GM19023 (cell line): ENCODE data around the gene TIE1.

ENCODE experiments used
- ATAC-seq: cut with Tn5 transposase; IDR thresholded peaks from one replicate; pipeline ENCODE4 v1.9.1; 2021; ENCODE audit warnings: mild to moderate bottlenecking, moderate library complexity; ENCODE audit not compliant: unreplicated experiment

The TIE1 gene

DNA sequence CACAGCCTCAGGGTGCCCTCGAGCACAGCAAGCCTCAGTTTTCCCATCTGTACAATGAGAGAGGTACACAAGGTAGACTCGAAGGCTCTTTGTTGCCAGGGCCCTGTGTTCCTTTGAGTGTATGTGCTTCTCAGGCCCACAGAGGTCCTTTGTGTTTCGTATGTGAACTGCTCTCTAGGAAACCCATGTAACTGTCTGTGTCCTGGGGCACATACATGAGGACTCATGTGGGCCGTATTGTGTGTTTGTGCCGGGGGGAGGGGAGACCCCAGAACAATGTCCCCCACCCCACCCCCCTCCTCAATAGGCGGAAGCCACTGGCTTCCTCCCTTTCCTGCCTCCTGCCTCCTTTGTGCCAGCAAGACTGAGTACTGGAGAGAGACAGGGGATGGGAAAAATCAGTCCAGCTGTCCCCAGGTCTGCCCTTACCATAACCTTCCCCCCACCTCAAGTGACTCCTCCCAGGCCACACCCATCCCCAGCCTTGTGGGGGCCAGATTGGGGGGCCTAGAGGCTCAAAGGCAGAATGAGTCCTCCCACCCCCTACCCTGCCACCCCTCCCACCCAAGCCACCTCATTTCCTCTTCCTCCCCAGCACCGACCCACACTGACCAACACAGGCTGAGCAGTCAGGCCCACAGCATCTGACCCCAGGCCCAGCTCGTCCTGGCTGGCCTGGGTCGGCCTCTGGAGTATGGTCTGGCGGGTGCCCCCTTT is at the start of gene TIE1:
Gene TIE1 (plus strand): TSS at position 605 of the 717 bp plus-strand sequence. CDS start 90 bp downstream, at position 695.
- no peak for ATAC-seq

DNA sequence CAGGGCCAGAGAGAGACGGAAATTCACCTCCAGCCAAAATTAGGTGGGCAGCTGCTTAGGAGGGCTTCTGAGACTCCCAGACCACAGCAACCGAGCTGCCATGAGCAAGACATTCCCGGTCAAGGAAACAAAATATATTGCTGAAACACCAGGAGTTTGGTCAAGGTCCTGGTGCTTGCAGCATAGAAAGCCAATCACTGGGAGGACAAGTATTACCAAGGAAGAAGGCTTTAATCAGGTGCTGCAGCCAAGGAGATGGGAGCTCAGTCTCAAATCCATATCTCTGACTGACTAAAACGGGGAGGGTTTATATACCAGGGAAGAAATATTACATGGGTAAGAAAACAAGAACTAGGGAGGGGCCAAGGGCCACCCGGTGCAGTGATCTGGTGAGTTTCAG is 49.8 kb upstream of the TIE1 start:
- no peak for ATAC-seq

DNA sequence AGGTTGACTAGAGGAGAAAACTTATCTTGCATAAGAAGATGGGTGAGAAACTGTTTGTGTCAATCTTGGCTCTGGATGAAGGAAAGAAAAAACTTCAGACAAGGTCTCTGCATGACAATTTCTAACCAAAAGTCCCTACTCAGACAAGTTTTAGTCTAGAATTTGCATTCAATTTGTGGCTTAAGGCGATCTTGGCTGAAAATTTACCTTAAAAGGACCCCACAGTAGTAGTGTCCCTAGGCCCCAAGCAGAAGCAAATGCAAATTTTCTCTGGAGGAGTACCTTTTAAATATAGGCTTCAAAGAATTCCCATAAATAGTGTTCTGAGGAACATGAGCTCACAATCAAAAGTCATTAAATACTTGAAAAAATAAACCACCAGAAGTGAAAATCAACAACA is 48.6 kb upstream of the TIE1 start:
- ATAC-seq: no peak

DNA sequence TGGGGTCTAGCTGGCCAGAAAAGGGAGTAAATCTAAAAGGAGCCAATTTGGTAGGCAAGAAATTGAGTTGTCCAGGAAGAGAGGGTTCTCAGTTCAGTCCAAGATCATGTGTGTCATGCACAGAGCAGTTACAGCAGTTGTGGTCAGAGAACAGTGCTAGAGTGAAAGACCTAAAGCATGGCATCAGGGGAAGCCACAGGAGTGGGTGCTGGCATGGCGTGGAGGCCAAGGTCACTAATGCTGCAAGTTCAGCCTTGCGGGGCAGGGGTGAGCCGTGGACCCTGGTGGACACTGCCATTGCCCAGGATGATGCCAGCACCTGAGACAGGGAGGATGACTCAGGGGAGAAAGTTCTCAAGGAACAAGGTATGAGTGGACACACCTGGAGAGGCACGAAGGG is 47.6 kb upstream of the TIE1 start:
- ATAC-seq: no peak

DNA sequence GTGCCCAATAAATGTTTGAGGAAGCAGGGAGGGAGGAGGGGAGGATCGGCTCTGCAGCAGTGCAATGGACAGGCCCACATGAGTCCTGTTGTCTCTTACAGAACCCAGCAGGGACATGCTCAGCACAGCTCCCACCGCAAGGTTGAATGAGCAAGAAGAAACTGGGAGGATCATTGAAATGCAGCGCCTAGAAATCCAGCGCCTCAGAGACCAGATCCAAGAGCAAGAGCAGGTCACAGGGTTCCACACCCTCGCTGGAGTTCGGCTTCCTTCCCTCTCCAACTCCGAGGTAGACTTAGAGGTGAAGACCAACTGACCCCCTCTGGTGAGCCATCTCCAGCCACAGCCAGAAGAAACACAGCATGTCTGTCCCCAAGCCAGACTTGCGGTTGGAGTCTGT is 46.9 kb upstream of the TIE1 start:
- no peak for ATAC-seq

DNA sequence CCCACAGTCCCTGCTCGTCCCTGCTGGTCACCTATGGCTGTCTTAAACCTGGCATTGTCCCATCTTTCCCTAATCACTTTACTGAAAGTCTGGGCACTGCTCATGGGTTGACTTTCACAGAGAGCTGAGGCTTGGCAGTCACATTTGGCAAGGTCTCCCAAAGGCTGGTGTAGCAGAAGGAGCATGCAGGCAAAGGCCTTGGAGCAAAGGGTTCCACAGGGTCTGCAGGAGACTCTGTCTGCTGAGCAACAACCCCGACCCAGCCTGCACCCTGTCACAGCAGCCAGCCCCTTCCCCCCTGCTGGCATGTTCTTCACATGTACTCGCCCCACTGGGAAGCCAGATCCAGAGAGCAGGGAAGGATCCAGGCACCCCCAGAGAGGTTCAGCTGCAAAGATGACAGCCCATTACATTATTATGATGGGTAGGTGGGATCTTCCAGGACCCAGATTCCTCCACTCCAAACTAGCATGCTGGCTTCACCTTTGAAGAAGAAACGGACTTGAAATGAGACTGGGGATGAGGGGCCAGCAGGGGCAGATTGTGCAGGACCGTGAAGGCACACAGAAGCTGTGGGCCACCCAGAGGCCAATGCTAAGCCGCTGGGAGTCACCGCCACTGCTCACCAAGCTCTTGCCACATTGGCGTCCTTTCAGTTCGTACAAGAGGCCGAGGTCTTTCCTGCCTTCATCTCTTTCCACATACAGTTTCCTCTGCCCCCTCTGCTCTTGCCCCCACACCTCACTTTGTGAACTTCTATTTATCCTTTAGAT is 45.2 kb upstream of the TIE1 start:
- ATAC-seq: no peak

DNA sequence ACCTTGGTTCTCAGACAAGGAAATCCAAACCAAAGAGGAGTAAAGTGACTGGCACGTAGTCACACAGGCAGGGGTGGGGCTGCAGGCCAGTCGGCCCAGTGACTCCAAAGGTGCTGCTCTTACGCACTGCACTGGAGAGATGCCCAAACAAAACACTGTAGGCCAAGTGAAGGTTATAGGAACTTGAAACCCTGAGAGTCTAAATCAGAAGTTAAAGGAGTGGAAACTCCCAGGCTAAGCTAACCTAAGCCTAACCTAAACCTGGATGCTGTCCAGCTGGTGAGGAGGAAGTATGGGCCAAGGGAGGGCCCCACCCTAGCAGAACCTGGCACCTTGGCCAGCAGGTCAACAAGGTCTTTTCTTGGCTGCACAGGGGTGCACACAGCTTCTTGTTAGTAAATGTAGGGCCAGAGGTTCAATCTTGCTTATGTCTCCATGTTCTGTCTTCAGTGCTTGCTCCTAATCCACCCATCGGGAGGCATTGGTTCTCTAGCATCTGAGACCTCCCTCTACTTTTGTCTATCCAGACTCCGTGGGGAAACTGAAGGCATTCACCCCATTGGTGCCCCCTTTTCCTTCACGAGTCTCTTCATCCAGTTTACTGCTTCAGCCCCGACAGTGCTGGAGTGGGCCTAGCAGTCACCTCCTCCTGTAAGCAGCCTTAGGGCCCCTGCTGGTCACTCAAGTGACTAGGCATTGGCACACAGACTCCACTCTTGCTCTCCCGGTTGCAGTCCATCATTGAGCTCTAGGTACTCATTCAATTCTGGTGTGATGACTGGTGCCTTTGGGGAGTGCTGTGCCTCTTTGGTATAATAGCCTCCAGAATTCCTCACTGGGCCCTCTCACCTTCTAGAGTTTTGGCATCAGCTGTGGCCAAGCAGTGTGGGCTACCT is 43.9 kb upstream of the TIE1 start:
- no peak for ATAC-seq

DNA sequence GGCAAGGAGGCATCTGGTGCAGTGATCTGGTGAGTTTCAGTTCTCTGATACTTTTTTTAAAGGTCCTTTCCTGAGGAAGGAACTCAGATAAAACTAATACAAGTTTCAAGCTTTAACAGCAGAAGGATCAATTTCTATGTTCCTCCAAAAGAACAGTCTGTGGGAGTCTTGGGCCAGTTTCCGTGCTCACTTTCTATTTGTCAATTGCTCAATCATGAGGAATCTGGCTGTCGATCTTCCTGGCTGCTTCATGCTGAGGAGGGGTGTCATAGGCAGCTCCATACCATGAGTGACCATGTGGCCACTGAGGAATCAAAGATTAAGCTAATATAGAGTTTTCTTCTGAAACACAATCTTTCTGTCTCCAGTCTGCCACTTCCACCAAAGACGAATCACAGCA is 42.4 kb upstream of the TIE1 start:
- ATAC-seq: no peak

DNA sequence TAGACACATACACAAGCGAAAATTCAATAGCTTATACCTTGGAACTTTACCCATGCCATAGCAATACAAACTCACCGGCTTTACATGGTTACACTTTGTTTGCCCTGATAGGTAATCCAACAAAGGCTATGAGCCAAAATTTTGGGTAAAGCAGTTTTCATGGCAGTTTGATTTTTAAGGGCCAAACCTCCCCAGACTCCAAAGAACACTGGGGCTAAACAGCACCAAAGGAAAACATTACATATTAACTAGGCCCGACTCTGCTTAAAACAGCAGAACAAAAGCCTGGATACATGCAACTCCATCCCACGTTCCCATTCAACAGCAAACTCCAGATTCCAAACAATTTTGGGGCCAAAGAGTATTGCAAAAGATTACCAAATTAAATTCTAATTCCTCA is 35.4 kb upstream of the TIE1 start:
- ATAC-seq: no peak

DNA sequence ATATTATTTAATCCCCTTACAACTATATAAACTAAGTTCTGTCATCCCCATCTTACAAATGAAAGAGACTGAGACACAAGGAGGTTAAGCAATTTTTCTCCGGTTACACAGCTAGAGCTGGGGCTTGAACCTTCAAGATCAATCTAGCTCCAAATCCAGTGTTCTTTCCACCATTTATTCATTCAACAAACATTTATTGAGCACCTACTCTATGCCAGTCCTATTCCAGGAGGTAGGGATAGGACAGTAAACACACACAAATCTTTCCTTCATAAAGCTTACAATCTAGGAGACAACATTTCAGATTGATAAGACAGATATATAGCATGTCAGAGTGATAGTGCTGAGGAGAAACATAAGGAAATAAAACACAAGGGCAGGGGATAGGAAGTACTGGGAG is 33.9 kb upstream of the TIE1 start:
- ATAC-seq: no peak

DNA sequence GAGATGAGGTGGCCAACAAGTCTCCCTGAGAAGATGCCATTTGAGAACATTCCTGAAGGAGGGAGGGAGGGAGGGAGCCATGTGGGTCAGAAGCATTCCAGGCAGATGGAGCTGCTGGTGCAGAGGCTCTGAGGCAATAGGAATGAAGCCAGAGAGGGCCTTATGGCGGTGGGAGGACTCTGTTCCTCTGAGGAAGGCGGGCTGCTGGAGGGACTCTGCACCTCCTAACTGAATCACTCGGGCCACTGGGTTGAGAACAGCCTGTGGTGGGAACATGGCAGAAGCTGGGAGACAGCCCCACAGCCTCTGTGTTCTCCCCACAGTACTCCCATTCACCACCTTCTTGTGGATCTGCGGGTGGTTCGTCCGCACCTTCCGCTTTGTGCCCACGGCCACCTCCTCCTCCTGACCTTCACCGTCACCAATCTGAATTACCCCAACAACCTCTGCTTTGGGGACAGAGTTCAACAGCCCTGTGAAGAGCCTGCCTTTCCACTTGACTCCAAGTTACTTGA is 33.4 kb upstream of the TIE1 start:
- ATAC-seq: no peak

DNA sequence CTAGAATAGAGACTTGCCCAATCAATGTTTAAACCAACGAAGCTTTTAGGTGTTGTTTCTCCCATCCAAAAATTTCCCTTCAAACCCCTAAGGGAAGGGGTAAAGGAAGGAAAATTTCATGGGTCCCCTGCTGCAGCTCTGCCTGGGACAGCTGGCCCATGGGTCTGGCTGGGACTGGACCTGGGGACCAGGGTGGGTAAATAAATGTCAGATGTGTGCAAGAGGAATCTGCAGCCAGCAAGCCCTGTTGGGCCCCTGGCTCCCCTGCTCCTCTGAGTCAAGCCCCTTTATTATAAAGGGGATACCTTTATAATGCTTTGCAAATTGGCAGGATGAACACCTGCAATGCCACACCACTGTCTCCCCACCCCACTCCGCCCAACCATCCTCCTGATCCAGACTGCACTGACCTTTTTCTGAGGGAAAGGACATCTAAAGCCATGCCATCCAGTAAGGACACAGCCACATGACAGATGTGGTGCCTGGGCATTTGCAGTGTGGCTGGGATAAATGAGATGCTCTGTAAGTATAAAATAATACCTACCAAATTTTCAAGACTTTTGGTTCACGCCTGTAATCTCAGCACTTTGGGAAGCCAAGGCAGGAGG is 32.9 kb upstream of the TIE1 start:
- ATAC-seq: no peak

DNA sequence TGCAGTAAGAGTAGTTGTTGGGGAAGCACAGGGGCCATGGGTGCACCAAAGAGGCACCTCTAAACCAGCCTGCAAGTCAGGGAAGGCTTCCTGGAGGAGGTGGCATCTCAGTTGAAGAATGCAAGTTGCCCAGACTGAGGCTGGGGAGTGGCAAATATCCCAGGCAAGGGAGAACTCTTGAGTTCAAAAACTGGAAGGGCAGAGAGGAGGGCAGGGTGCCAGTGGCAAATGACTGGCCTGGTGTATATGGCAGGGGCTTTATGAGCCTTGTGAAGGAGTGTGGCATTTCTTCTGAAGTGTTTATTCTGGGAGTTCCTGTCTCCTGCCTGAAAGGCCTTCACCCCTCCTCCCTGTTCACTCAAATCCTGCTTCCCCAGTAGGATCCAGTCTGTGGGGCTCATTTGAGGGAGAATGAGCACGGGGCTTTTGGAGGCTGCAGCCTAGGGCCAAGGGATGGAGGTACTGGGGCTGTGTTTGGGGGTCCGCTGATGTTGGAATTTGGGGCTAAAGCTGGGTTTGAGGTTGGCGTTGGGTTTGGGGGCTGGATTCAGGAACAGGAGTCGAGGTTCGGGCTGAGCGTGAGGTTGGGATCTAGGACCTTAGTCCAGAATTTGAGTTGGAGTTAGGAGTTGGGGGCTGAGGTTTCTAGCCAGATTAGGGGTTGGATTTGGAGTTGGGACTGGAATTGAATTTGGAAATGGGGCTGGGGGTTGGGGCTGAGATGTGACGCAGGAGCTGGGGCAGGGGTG is 31.0 kb upstream of the TIE1 start, which contains the start of gene TMEM125:
Gene TMEM125 (plus strand): TSS at position 357 of the 749 bp plus-strand sequence. CDS start 2,740 bp downstream, outside the sequence.
- ATAC-seq: no peak

DNA sequence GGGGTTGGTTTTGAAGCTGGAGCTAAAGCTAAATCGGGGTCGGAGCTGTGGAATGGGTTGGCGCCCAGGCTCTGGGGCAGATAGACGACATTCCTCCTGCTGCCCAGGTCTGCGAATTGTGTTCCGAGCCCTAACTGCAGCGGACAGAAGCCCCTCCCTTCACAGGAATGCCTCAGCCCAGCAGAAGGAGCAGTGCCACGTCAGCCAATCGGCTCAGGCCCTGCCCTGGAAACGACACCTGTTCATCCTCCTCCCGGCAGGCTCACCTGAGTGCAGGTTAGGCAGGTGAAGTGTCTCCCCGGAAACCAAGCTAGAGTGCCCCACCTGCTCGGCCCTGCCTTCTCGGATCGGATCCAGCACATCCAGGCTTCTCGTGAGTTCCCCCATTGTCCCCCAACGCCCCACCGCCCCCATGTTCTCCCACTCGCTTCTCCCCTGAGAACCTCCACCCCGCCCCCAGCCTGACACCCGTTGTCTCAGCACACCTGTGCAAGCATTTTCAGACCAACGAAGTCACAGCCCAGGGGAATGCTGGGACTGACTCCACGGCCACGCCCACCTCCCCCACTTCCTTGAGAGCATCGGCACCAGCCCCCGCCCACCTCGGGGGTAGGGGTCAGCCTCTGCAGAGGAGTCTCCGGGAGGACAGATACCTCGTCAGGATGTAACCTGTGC is 30.2 kb upstream of the TIE1 start:
- no peak for ATAC-seq

DNA sequence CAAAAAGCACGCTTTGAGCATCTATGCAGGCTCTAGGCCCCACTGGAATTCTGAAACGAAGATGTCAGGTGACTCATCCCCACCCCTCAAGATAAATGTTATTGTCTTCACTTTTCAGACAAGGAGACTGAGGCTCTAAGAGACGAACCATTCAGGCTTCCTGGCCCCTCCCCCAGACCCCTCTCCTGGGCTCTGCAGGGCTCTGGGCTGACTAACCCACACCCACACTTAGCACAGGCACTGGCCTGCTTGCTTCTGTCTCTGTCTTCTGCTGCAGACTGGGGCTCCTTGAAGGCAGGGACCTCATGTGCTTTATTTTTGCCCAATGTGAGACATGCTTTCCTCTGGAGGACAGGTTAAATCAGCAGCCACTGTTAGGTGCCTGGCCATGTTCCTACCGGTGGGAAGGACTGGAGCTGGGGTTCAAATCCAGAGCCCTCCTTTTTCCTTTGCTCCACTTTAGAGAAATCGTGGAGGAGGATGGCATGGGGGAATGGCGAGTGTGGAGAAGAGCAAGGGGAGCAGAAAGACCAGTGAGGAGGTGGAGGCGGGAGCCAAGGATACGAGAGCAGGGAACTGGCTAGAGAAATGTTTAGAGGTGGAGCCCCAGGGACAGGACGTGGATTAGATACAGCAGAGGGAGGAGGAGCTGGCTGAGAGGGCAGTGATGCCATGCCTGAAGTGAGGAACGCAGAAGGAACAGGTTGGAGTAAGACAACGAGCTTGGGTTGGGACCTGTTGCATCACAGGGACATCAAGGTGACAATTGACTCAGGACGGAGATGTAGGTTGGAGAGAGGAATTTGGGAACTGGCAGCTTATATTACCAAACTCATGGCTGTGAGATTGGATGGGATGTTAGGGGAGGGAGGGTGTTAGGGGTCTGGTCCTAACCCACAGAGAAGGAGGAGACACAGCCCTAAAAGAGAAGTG is 29.3 kb upstream of the TIE1 start:
- ATAC-seq: no peak

DNA sequence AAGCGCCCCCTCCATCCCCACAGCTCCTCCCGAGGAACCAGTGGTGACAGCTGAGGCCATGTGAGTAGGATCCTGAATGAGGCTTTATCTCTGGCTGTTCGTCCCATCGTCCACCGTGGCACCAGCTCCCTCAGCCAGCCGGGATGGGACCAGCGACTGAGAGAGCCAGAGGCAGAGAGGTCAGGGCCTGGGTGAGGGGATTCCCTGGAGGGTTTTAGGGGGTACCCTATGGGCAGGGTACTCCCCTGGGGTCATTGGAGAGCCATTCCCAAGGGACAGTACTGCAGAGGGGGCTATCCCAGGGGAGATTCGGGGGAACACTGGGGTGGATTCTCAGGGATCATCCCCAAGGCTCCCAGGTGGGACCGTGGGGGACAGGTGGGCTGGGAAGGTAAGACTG is 28.6 kb upstream of the TIE1 start:
- ATAC-seq: no peak

DNA sequence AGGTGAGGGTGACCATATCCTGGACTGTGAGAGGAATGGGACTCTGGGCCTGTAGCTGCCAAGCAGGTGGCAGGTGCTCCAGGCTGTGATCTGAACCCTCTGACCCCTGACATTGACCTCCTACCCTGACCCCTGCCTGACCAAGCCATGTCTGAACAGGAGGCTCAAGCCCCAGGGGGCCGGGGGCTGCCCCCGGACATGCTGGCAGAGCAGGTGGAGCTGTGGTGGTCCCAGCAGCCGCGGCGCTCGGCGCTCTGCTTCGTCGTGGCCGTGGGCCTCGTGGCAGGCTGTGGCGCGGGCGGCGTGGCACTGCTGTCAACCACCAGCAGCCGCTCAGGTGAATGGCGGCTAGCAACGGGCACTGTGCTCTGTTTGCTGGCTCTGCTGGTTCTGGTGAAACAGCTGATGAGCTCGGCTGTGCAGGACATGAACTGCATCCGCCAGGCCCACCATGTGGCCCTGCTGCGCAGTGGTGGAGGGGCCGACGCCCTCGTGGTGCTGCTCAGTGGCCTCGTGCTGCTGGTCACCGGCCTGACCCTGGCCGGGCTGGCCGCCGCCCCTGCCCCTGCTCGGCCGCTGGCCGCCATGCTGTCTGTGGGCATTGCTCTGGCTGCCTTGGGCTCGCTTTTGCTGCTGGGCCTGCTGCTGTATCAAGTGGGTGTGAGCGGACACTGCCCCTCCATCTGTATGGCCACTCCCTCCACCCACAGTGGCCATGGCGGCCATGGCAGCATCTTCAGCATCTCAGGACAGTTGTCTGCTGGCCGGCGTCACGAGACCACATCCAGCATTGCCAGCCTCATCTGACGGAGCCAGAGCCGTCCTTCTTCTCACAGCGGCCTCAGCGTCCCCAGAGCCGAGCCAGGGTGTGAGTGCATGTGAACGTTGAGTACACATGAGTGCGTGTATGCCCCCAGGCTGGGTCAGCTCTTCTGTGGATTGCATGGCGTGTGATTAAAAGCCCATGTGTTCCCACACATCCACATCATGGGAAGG is 27.9 kb upstream of the TIE1 start:
- ATAC-seq: no peak
